CD4-positive, alpha-beta T cell treated with Interleukin-12 subunit alpha and Interleukin-12 subunit beta, for 1 hour (primary cell): ENCODE data around the gene KCNK15.
"Not testable (repeated sequence)": the region's sequence is repeated elsewhere in the genome, so short reads cannot be mapped to it uniquely, and the experiment has no call there.

Experiments
- DNase-seq: peaks from one replicate; pipeline ENCODE4 v3.0.0-alpha.2; 2020

Gene KCNK15

DNA sequence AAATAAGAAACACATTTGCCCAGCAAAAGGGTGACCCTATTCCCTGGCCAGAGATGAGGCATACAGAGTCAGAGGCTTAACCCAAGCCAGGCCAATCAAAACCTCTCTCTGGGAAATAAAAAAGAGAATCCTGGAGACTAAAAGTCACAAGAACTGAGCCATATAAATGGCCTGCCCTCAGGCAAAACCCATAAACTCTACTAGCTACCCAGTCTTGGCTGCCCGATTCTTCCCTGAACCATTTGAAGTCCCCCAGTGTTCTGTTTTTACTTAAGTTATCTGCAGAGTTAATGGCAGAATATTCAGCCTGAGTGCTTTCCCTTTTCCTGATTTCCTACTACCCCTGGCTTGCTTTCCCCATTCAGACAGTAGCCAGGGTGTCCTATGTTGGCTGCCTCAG lies 13.9 kb downstream of the KCNK15 start:
- DNase-seq, result no peak

DNA sequence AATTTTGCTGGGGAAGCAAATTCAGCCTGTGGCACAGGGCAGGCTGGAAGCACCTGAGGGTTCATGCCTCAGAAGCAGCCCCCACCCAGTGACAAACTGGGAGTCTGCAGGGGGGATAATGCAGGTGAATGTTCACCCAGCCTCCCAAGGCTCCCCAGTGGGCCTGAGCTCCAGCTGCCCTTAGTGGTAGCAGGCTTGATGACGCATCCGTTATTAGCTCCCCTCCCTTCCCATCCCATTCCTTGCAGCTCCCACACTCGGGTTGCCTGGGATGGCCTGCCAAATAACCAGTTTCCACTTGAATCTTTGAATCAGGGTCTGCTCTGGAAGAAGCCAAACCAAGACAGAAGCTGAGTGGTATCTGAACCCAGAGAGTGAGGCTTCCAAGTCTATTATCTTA lies 15.8 kb downstream of the KCNK15 start:
- no peak for DNase-seq

DNA sequence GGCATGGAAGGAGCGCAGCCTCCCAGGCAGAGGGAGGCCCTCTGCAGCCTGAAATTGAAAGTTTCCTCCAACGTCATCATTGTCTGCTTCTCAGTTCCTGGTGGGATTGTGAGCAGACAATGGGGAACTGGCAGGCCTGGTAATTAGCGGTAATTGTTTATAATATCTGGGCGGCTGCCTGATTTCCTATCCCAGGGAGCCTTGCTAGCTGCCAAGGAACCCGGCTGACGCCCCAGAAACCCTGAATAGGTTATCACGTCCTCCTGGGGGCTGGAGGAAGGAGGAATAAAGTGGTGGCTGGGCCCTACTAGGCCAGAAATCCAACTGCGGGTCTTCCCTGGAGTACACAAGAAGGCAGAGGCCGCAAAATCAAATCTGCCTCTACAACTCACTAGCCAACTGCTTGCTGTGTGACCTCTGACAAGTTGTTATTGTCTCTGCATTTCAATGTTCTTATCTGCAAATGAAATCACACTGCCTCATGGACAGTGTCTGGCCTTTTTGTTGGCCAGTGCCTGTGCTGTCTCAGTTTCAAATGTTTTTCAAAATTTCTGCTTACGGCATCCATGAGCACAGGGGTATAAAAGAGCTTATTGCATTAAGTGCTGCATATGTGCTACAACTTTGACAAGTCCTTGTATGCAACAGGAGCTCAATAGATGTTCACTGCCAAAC lies 16.9 kb downstream of the KCNK15 start:
- DNase-seq, result no peak

DNA sequence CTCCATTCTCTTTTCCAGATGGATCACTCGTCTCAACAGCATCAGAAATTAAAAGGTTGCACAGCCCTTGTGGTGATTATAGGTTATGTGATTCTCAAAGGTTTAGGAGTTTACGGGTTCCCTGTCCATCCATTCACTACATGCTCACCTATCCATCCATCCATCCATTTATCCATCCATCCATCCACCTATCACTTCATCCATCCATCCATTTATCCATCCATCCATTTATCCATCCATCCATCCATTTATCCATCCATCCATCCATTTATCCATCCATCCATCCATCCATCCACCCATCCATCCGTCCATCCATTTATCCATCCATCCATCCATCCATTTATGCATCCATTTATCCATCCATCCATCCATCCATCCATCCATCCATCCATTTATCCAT lies 18.1 kb downstream of the KCNK15 start:
- DNase-seq, result not testable (repeated sequence)

DNA sequence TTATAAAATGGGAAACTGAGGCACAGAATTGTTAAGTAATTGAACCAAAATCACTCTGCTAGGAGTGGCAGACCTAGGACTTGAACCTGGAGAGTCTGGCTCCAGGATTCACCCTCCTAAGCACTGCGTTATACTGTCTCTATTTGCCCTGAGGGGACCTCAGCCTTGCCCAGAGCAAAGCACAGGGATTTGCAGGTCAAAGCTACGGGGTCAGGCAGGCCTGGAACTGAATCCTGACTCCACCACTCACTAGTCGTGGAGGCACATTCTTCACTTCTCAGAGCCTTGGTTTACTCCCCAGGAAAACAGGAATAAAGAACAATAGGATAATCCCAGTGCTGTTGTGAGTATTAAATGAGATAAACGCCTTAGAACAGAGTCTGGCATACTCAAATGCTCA lies 19.4 kb downstream of the KCNK15 start:
- no peak for DNase-seq

DNA sequence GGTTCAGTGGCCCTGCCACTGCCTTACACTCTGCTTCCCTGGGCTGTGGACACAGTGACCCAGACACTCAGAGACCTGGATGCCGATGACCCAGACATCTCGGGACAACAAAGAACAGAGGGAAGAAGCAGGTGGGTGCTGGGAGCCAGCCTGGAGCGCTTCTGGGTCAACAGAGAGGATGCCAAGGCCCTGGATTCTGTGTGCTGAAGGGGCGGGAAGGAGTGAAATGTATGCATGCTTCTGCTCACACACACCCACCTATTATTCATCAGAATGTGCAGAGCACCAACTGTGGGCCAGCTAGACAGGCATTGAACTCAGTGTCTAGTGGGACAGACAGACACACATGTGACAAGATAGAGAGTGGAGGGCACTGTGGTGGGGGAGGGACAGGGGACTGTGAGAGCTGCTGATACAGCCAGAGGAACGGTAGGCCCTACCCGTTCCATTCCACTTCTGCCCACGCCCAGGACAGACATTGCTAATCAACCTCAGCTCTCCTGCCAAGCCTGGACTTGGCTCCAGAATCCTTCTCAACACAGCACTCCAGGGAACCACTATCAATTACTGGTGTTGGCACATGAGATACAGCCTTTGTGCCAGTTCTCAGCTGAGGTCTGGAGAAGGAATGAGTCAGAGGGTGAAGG lies 20.2 kb downstream of the KCNK15 start:
- no peak for DNase-seq

GRCh38 chr20:44768256-44768655 lies 22.6 kb downstream of the KCNK15 start:
- DNase-seq, result no peak

DNA sequence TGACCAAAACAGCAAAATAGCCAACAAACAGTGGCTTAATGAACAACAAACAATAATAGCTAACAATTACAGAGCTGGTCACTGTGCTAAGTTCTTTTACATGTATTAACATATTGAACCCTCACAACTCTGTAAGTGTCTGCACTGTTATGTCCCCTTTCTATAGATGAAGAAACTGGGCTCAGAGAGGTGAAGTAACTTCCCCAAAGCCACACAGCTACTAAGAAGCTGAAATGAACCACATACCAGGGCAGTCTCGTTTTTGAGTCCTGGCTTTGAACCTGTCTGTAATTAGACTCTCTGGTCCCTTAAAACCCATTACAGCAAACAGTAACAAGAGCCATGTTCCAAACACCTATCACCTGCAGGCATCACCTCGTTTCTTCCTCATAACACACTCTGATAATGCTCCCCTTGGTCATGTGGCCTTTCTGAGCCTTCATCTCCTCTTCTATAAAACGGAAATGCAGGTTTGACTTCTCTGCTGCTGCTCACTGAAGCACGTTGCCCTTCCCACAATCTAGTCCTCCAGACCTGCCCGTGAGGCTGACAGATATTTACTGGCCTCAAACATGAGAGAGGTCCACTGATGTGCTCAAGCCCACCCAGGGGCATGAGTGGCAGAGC lies 23.3 kb downstream of the KCNK15 start:
- DNase-seq, result no peak

GRCh38 chr20:44769481-44769863 lies 23.8 kb downstream of the KCNK15 start:
- no peak for DNase-seq

- no peak for DNase-seq
Measured at GRCh38 chr20:44770484-44771171, 25.0 kb downstream of the KCNK15 start.

DNA sequence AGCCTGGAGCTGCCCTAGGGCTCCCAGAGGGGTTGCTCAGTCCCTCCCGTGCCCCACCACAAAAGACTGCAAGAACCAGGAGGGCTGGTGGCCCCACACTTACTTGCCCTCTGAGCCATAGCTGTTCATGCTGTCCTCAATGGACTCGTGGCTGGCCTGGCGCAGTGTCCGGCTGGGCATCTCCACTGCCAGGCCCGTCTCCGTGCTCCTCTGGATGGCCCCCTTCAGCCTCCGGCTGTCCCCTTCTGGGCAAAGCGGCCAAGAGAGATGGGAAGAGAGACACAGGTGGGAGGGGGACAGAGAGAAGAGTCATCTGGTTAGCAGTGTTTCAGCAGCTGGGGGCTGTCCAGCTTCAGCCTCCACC lies 25.5 kb downstream of the KCNK15 start:
- no peak for DNase-seq

- no peak for DNase-seq
Measured at GRCh38 chr20:44772636-44773035, 27.0 kb downstream of the KCNK15 start.

GRCh38 chr20:44773070-44773829 lies 27.6 kb downstream of the KCNK15 start:
- DNase-seq, result no peak

- no peak for DNase-seq
Measured at GRCh38 chr20:44776980-44777379, 31.3 kb downstream of the KCNK15 start.

DNA sequence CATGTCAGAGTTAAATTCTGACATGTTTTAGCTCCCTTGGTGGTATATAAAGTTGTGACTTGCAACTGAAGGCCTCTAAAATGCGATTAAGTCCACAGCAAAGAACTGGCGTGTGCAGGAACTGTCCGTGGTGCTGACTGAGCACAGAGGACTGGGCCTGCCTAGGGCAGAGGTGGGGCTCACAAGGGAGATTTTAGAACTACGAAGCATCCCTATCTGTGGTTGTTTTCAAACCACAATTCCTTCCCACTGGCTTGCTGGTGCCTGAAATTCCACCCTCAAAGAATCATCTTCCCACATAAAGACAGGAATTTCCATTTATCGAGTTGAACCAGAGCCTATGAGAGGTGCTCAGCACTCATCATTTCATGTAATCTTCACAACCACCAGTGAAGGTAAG lies 34.6 kb downstream of the KCNK15 start:
- peak; percentile 6 for DNase-seq

DNA sequence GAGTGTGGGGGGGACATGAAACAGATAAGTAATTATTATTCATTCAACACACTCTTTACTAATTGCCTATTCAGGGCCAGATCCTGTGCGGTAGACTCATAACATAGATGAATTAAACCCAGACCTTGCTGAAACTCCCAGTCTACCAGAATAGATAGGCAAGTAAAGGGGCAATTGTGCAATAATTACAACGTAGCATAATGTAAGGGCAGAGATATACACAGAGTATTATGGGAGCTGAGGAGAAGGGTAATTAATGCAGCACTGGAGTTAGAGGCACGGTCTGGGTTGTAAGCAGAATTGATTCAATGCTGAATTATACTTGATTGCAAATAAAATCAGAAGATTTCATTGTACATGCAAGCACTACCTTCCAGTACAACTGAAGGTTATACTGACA lies 35.5 kb downstream of the KCNK15 start:
- DNase-seq, result no peak

DNA sequence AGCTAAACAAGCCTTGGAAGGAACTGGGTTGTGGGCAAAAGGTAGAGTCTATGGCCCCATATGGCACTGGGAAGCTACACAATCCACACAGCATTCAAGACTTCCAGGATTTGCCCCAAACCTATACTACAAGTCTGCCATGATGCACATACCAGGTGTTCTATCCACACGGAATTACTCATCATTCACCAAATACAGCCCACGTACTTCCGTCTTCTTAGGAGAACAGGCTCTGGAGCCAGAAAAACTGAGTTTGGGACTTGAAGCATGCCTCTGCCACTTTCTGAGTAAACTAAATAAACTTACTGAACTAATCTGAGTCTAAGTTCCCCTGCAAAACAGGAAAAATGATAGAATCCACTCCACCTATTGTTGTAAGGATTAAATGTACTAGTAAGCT lies 36.1 kb downstream of the KCNK15 start:
- DNase-seq, result no peak

GRCh38 chr20:44784688-44785087 lies 39.0 kb downstream of the KCNK15 start:
- no peak for DNase-seq

- DNase-seq, result no peak
Measured at GRCh38 chr20:44785768-44786167, 40.1 kb downstream of the KCNK15 start.

DNA sequence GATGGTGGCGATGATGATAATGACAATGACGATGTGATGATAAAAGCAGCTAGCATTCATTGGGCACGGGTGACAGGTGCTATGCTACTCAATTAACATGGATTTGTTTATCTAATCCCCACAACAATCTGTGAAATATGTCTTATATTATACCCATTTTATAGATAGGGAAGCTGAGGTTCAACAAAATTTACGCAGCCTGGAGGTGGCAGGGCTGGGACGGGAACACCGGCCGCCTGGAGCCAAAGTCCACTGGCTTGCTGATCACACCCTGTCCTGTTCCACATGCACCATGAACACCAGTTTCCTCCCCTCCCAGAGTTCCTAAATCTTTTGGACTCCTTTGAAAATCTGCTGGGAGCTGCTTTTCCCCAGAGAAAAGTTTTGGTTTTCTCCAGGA lies 41.6 kb downstream of the KCNK15 start:
- no peak for DNase-seq

GRCh38 chr20:44788706-44789456 lies 43.2 kb downstream of the KCNK15 start:
- DNase-seq, result no peak

GRCh38 chr20:44790638-44791393 lies 45.2 kb downstream of the KCNK15 start:
- DNase-seq, result no peak
